ENCODE measurements around the gene PKM.

DNA sequence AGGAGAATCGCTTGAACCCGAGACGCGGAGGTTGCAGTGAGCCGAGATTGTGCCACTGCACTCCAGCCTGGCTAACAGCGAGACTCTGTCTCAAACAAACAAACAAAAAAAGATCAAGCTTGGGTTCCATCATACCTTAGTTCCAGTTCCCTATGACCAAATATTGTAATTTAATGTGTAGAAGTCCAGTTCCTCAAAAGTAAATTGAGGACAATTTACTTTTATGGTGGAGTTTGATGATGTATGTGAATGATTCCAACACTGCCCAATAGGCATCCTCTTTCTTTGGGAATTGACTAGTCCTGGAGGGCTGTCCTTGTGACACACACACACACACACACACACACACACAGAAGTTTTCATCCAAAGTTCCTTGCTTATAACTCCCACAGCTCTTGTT is 2.8 kb upstream of the PKM start:
- TF ChIP-seq MYC (IDR thresholded peaks at IDR 0.05; ENCODE audit: low read depth, low read length) (no peak), POLR2A (IDR thresholded peaks at IDR 0.05; ENCODE audit: low read depth, low read length) (no peak), EZH2 (IDR thresholded peaks at IDR 0.05; ENCODE audit: borderline replicate concordance, low read depth, low read length, severe bottlenecking) (no peak), FOS (IDR thresholded peaks at IDR 0.05; ENCODE audit: borderline replicate concordance, insufficient read depth, low read length) (no peak)
- TF ChIP-seq, protein P1, sequence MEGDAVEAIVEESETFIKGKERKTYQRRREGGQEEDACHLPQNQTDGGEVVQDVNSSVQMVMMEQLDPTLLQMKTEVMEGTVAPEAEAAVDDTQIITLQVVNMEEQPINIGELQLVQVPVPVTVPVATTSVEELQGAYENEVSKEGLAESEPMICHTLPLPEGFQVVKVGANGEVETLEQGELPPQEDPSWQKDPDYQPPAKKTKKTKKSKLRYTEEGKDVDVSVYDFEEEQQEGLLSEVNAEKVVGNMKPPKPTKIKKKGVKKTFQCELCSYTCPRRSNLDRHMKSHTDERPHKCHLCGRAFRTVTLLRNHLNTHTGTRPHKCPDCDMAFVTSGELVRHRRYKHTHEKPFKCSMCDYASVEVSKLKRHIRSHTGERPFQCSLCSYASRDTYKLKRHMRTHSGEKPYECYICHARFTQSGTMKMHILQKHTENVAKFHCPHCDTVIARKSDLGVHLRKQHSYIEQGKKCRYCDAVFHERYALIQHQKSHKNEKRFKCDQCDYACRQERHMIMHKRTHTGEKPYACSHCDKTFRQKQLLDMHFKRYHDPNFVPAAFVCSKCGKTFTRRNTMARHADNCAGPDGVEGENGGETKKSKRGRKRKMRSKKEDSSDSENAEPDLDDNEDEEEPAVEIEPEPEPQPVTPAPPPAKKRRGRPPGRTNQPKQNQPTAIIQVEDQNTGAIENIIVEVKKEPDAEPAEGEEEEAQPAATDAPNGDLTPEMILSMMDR (IDR thresholded peaks at IDR 0.05; ENCODE audit: extremely low read depth in 1 of 2, insufficient read depth in 1 of 2, low read depth in 1 of 2, low read length in 2 of 2) = no peak
- TF ChIP-seq, protein P2, sequence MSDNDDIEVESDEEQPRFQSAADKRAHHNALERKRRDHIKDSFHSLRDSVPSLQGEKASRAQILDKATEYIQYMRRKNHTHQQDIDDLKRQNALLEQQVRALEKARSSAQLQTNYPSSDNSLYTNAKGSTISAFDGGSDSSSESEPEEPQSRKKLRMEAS (IDR thresholded peaks at IDR 0.05; ENCODE audit: insufficient read depth, insufficient read length) = no peak
